Limb (tissue), 2 donors: Measurements from ENCODE around the gene NDRG3.

ENCODE experiments used
- DNase-seq, 2 donors: peaks; one replicate each; pipeline ENCODE4 v3.0.0-alpha.2; 2016; ENCODE audit errors: extremely low spot score in 2 of 2

NDRG3 gene

DNA sequence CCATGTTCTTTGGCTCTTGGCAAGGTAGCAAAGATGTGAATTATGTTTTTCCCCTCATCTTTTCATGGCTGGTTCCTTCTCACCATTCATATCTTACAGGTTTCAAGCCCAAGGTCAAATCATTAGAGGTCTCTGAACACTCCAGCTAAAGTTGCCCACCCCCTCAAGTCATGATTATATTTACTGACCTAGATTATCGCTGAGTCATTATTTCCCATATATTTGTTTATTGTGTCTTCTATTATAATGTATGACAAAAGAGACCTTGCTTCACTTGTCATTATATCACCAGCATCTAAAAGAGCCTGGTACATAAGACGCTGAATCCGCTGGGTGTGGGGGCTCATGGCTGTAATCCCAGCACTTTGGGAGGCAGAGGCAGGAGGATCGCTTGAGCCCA is 15.2 kb upstream of the NDRG3 start:
- DNase-seq: no peak

DNA sequence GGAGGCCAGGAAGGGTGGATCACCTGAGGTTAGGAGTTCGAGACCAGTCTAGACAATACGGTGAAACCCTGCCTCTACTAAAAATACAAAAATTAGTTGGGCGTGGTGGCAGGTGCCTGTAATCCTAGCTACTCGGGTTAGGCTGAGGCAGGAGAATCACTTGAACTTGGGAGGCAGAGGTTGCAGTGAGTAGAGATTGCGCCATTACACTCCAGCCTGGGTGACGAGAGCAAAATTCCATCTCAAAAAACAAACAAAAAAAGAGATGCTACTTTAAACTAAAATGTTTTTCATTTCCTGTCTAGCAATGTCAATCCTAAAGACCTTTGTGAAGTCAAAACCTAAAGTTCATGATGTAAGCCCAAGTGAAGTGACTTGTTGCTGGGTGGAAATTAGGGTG is 14.8 kb upstream of the NDRG3 start:
- DNase-seq: no peak

DNA sequence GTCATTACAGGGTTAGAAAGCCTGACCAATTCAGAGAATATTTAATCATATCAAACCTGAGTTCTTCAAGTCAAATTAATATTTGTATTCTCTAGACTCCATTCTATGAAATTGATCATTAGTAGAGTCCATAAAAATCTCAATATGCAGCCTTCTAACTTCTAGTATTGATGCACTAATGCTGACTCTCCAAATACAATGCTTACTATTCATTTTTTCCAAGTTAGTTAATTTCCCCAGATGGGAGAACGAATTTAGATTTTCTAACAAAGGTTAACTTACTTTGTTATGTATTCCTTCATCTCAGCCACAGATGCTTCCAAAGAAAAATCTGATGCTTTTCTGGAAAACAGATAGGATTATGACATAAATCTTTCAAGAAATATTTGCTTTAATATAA is 12.4 kb upstream of the NDRG3 start:
- DNase-seq: no peak

DNA sequence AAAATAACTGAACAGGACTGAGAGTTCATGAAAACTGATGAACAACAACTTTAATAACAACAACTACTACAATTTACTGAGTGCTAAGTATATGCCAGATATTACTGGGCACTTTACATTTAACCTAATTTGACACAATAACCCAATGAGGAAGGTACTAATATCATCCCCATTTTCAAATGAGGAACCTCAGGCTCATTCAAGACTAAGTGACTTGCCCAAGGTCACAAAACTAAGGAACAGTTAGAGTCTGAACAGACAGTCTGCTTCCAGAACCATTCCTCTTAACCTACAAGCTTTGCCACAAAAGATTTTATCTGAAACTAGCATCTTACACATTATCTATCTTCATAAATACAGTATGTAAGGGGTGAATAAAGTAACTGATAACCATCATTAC is 10.6 kb upstream of the NDRG3 start:
- DNase-seq: no peak

- DNase-seq: peak; percentile 45 to 56
These were observed 8.8 kb upstream of the NDRG3 start for GRCh38 chr20:36754656-36755222.

DNA sequence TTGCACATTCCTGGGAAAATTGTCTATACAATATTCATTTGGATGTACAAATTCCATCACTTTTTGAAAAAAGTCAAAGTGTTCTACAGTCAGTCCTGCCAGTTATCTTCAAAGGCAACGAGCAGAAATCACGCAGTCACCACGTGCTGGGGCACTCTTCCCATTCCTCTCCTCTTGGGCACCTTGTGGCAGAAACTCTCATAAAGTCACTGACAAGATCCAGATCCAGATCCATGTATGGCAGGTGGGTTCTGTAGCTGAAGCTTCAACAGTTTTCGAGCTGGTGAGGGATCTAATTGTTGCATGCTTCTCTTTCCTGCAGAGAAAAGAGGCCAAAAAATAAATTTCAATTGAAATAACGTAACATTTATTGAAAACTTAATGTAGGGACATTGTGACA is 6.7 kb upstream of the NDRG3 start:
- DNase-seq: no peak

GRCh38 chr20:36745234-36745926 is 510 bp downstream of the NDRG3 start:
- no peak for DNase-seq

GRCh38 chr20:36744764-36745191 is 1.1 kb downstream of the NDRG3 start:
- peak in 1 of 2 donors; percentile 32 for DNase-seq

GRCh38 chr20:36744243-36744642 is 1.6 kb downstream of the NDRG3 start:
- DNase-seq: no peak

- no peak for DNase-seq
These were observed 3.3 kb downstream of the NDRG3 start for GRCh38 chr20:36742558-36742957.

- DNase-seq: no peak
These were observed 4.8 kb downstream of the NDRG3 start for GRCh38 chr20:36741072-36741471.

DNA sequence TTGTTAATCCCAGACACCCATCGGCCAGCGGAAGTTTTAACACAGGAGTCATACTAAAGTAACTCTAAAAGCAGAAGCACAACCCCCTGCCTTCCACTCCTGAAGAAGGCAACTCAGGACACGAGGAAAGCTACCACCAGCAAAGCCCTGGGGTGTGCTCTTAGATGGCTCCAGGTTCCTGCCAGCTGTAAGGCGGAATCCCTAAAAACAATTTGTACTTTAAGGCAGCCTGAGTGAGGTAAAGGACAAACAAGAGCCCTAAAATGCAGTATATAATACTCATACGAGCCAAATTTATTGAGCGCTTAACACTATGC is 8.7 kb downstream of the NDRG3 start:
- DNase-seq: no peak

- DNase-seq: no peak
These were observed 9.3 kb downstream of the NDRG3 start for GRCh38 chr20:36736451-36737182.

- no peak for DNase-seq
These were observed 13.4 kb downstream of the NDRG3 start for GRCh38 chr20:36732456-36732855.

DNA sequence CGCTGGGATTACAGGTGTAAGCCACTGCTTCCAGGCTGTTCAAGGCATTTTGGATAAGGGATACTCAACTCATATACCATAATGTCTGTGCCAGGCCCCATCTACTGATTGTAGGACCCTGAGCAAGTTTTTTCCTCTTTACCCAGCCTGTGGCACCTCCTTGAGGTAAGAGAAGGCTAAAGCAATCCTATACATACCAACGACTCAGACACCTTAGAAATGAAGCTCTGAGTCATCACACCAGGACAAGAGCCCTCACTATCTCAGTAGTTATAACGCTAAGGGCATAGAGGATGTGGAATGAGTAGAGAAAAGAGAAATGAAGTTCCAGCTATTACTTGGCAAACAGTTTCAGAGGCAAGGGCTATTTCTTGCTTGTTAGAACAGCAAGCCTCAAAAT is 16.9 kb downstream of the NDRG3 start:
- no peak for DNase-seq

GRCh38 chr20:36726168-36726567 is 19.7 kb downstream of the NDRG3 start:
- DNase-seq: no peak

DNA sequence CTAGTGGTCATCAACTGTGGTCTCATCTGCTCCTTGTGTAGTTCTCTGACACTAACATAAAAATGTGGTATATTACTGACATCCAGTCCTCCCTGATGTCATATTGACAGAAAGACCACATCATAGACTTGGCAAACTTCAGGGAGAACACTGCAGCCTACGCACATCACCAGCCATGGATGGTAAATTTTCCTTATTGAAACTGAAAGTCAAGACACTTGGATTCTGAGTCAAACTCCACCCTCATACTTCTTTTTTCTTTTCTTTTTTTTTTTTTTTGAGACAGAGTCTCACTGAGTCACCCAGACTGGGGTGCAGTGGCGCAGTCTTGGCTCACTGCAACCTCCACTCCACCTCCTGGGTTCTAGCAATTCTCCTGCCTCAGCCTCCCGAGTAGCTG is 25.4 kb downstream of the NDRG3 start:
- no peak for DNase-seq

DNA sequence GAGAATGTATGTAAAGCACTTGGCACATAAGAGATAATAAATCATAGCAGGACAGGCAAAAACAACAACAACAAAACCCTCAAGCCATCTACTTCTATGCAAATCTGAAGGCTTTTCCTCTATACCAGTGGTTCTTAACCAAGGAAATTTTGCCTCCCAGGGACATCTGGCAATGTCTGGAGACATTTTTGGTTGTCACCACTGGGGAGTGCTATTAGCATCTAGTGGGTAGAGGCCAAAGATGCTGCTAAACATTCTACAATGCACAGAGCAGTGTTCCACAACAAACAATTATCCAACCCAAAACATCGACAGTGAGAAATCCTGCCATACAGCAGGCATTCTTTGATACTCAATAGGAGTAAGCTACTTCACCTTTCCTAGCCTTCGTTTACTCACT is 28.2 kb downstream of the NDRG3 start:
- no peak for DNase-seq

- DNase-seq: no peak
These were observed 28.9 kb downstream of the NDRG3 start for GRCh38 chr20:36717021-36717420.

- no peak for DNase-seq
These were observed 33.1 kb downstream of the NDRG3 start for GRCh38 chr20:36712775-36713174.

DNA sequence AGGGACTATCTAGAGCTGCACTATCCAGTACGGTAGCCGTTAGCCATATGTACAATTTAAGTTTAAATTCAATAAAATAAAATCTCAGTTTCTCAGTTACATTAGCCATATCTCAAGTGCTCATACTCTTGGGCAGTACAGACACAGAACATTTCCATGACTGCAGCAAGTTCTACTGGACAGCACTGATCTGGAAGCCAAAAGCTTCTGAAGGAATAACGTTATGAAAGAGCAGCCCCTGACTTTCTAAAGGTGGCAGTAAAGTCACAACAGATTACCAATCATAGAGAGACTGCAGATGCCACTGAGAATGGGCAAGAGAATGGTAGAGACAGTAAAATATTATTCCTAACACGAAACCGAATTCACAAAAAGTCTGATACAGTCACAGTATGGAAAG is 36.8 kb downstream of the NDRG3 start:
- DNase-seq: no peak

GRCh38 chr20:36703530-36703929 is 42.4 kb downstream of the NDRG3 start:
- DNase-seq: no peak

- DNase-seq: no peak
These were observed 45.5 kb downstream of the NDRG3 start for GRCh38 chr20:36700438-36700837.
